Measurements from ENCODE around the gene RAD51B. TPM values are rescaled to one million over a fixed set of nuclear protein-coding genes. Genes with fewer than 3 reads are reported as not detected.
A peak's percentile ranks its signal among the peaks of the same experiment; 100 is the strongest.

The RAD51B gene
- total RNA-seq, 4 donors from 2014 or later: 14.0 to 16.4 (median 14.8) TPM

DNA sequence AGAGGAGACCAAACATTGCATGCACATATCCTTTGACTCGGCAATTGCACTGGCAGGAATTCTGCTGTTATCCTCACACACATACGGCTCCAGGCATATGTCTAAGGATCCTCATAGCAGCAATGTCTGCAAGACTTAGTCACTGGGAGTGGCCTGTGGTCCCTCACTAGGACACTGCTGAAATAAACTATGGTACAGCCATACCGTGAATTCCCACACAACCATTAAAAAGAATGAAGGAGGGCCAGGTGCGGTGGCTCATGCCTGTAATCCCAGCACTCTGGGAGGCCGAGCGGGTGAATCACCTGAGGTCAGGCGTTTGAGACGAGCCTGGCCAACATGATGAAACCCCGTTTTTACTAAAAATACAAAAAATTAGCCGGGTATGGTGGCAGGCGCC, 868.2 kb downstream of the RAD51B start:
- Histone ChIP-seq H3K9me3 (no peaks in the 10 kb centered on the region), H3K27me3 (no peaks in the 10 kb centered on the region), H3K36me3 (no peaks in the 10 kb centered on the region), H3K4me1 (peaks cover 8 to 50% of the 10 kb centered on the region in 2 donors), H3K27ac (no peak overlapping the region), H3K4me3 (replicated peaks in 1 of 3) (no peak overlapping the region)
- intact Hi-C loops (cut with DNase I): no loop called here
- WGBS, 2 donors: 86 to 92% methylated on average over 11 of the region's 11 CpGs
- TF ChIP-seq CTCF (IDR thresholded peaks at IDR 0.05): no peak
- TF ChIP-seq POLR2A (IDR thresholded peaks at IDR 0.05): no peak
- no peak for DNase-seq

GRCh38 chr14:68688872-68689371, 869.3 kb downstream of the RAD51B start:
- DNase-seq: peak; percentile 18 to 48
- no peaks in the 10 kb centered on the region for H3K36me3 ChIP-seq
- WGBS, 2 donors: 27 to 37% methylated on average over 7 to 9 of the region's 9 CpGs
- peaks cover 8 to 44% of the 10 kb centered on the region in 2 donors for H3K4me1 ChIP-seq
- H3K9me3 ChIP-seq: no peaks in the 10 kb centered on the region
- TF ChIP-seq POLR2A (IDR thresholded peaks at IDR 0.05) (no peak), CTCF (IDR thresholded peaks at IDR 0.05) (no peak)
- intact Hi-C loops (cut with DNase I): no loop called here
- H3K4me3 ChIP-seq (replicated peaks in 1 of 3): no peak overlapping the region
- H3K27me3 ChIP-seq: no peaks in the 10 kb centered on the region
- H3K27ac ChIP-seq: peak overlapping the region in 2 of 3 donors; percentile 56 to 73

DNA sequence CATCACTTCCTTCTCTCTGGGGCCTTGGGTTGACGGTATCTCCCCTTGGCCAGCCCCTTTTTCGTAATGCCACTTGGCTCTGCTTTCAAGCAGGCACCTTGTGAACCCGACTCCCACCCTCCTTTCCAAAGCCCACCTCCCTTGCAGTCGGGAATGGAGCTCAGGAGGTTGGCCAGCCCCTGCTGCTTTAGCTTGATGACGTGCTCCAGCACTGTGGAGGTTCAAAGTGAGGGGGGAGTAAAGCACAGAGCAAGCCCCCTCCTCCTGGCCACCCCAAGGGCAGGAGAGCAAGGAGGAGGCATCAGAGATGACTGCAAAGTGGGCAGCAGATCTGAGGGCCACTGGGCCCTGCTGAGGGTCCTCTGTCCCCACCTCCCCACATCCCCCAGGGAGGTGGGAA, 869.9 kb downstream of the RAD51B start:
- 68 to 70% methylated on average over 5 of the region's 5 CpGs for WGBS, 2 donors
- intact Hi-C loops (cut with DNase I): no loop called here
- peak overlapping the region in 2 of 3 donors; percentile 56 to 73 for H3K27ac ChIP-seq

DNA sequence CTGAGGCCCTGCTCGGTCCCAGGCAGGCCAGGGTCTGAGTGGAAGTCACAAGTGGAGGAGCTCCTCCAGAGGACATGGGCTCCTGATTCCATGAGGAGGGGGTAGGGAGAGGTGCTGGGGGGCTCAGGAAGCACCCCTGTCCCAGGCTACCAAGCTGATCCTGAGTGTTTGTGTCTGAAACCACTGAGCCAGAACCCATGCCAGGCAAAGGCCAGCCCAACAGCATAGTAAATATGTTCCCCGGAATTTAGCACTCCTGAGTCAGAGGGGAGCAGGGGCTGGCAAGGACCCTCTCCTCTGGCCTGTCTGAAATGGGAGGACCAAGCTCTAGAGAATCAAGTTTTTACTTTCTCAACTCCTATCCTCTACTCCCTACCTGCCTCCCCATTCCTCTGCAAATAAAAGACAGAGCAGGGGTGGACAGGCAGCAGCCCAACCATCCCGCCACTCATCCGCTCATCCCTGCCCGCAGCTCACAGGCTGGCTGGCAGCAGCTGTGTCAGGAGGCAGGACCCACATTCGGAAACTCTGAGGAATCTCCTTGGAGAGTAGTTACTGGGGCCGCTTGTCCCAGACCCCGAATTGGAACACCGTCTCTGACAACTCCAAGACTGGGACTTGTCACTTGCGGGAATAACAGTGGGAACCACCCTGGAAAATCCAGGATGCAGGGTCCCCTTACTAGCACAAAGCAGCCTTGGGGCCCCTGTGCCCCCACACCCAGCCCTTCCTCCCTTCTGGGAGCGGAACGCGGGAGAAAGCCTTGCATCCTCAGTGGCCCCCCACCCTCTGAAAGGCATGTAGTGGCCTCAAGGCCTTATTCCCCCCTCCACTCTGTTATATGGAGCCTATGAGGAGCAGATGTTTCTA, 870.7 kb downstream of the RAD51B start:
- intact Hi-C loops (cut with DNase I): loop anchor here (5.0 kb wide), 1 partner anchor 92 kb away; no protein-coding TSS in a partner anchor
- peak overlapping the region in 2 of 3 donors; percentile 56 to 73 for H3K27ac ChIP-seq
- no peak overlapping the region for H3K4me3 ChIP-seq (replicated peaks in 1 of 3)

More for the DNA sequence above, 869.9 kb downstream of the RAD51B start:
- H3K4me1 ChIP-seq: peaks cover 8 to 42% of the 10 kb centered on the region in 2 donors
- no peak for TF ChIP-seq POLR2A (IDR thresholded peaks at IDR 0.05)
- no peak for TF ChIP-seq CTCF (IDR thresholded peaks at IDR 0.05)
- H3K27me3 ChIP-seq: no peaks in the 10 kb centered on the region
- H3K4me3 ChIP-seq (replicated peaks in 1 of 3): no peak overlapping the region
- no peaks in the 10 kb centered on the region for H3K36me3 ChIP-seq
- DNase-seq: no peak
- no peaks in the 10 kb centered on the region for H3K9me3 ChIP-seq

More for the DNA sequence above, 870.7 kb downstream of the RAD51B start:
- no peak for TF ChIP-seq POLR2A (IDR thresholded peaks at IDR 0.05)
- TF ChIP-seq CTCF (IDR thresholded peaks at IDR 0.05): no peak
- 79% methylated on average over 13 of the region's 13 CpGs for WGBS, 2 donors
- Histone ChIP-seq H3K36me3 (no peaks in the 10 kb centered on the region), H3K9me3 (no peaks in the 10 kb centered on the region), H3K4me1 (peaks cover 8 to 46% of the 10 kb centered on the region in 2 donors), H3K27me3 (no peaks in the 10 kb centered on the region)
- DNase-seq: peak; percentile 63 to 72

Measured in thyroid gland (tissue), 4 donors.